CD4-positive, alpha-beta T cell treated with Interleukin-2 at 100 ng/mL for 4 hours (primary cell): Measurements from ENCODE around the gene C3orf22.

ENCODE experiments used
- DNase-seq: peaks from one replicate; pipeline ENCODE4 v3.0.0-alpha.2; 2020; ENCODE audit warnings: low spot score

Gene C3orf22

GRCh38 chr3:126527006-126527405 lies 31.7 kb downstream of the C3orf22 start:
- DNase-seq, result no peak

GRCh38 chr3:126526668-126527005 lies 32.1 kb downstream of the C3orf22 start:
- DNase-seq, result no peak

- DNase-seq, result no peak
Observed at GRCh38 chr3:126525853-126526667, 32.7 kb downstream of the C3orf22 start.

GRCh38 chr3:126525091-126525852 lies 33.5 kb downstream of the C3orf22 start:
- no peak for DNase-seq

GRCh38 chr3:126524429-126524988 lies 34.2 kb downstream of the C3orf22 start:
- DNase-seq, result no peak

- no peak for DNase-seq
Observed at GRCh38 chr3:126523745-126524428, 34.8 kb downstream of the C3orf22 start, which contains the start of gene CHST13. CHST13 (plus strand) TSS chr3:126524155; CDS start chr3:126524333, 178 bp downstream.

- DNase-seq, result peak; percentile 43
Observed at GRCh38 chr3:126522363-126522788, 36.4 kb downstream of the C3orf22 start.

GRCh38 chr3:126521122-126521891 lies 37.4 kb downstream of the C3orf22 start:
- DNase-seq, result no peak

GRCh38 chr3:126519506-126520455 lies 39.0 kb downstream of the C3orf22 start:
- no peak for DNase-seq

GRCh38 chr3:126518779-126519177 lies 40.0 kb downstream of the C3orf22 start:
- no peak for DNase-seq

- DNase-seq, result no peak
Observed at GRCh38 chr3:126517986-126518778, 40.5 kb downstream of the C3orf22 start.

- DNase-seq, result no peak
Observed at GRCh38 chr3:126517291-126517951, 41.3 kb downstream of the C3orf22 start, which contains the start of gene UROC1. UROC1 (minus strand) TSS chr3:126517773; CDS start chr3:126517719, 54 bp downstream.

- DNase-seq, result no peak
Observed at GRCh38 chr3:126516936-126517290, 41.8 kb downstream of the C3orf22 start.

- DNase-seq, result no peak
Observed at GRCh38 chr3:126516152-126516935, 42.4 kb downstream of the C3orf22 start.

- DNase-seq, result no peak
Observed at GRCh38 chr3:126515066-126515706, 43.5 kb downstream of the C3orf22 start.

GRCh38 chr3:126514161-126514560 lies 44.6 kb downstream of the C3orf22 start:
- DNase-seq, result no peak

- no peak for DNase-seq
Observed at GRCh38 chr3:126512916-126513650, 45.6 kb downstream of the C3orf22 start.
